ENCODE results near the gene OAF.

DNA sequence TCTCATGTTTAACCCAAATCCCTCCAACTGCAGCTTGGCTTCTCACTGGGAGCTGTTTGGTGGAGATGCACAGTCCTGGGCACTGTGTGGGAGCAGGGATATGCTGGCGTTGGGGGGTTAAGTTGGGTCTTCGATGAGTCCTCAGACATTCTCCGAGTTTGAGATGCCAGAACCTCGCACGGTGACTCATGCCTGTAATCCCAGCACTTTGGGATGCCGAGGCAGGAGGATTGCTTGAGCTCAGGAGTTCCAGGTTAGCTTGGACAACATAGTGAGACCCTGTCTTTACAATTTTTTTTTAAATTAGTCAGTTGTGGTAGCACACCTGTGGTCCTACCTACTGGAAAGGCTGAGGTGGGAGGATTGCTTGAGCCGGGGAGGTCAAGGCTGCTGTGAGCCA is 49.8 kb downstream of the OAF start:
- TF ChIP-seq SP1 (IDR thresholded peaks at IDR 0.05; ENCODE audit: low read depth) (no peak), EZH2phosphoT487 (IDR thresholded peaks at IDR 0.05; ENCODE audit: borderline replicate concordance) (no peak), POLR2A (IDR thresholded peaks at IDR 0.05; ENCODE audit: borderline replicate concordance, extremely low read depth, insufficient read depth, insufficient read length) (no peak), EGR1 (IDR thresholded peaks at IDR 0.05; ENCODE audit: low read depth) (no peak), ZNF274 (IDR thresholded peaks at IDR 0.05; ENCODE audit: low read depth, low read length) (no peak), CEBPB (IDR thresholded peaks at IDR 0.05; ENCODE audit: low read depth) (no peak), JUND (IDR thresholded peaks at IDR 0.05) (no peak), EZH2 (IDR thresholded peaks at IDR 0.05) (no peak), YY1 (IDR thresholded peaks at IDR 0.05; ENCODE audit: extremely low read depth, insufficient replicate concordance, low read depth, low read length) (no peak), POLR2AphosphoS5 (IDR thresholded peaks at IDR 0.05; ENCODE audit: low read depth, low read length) (no peak), SIN3A (IDR thresholded peaks at IDR 0.05; ENCODE audit: low read depth) (no peak)
- TF ChIP-seq, protein P1, sequence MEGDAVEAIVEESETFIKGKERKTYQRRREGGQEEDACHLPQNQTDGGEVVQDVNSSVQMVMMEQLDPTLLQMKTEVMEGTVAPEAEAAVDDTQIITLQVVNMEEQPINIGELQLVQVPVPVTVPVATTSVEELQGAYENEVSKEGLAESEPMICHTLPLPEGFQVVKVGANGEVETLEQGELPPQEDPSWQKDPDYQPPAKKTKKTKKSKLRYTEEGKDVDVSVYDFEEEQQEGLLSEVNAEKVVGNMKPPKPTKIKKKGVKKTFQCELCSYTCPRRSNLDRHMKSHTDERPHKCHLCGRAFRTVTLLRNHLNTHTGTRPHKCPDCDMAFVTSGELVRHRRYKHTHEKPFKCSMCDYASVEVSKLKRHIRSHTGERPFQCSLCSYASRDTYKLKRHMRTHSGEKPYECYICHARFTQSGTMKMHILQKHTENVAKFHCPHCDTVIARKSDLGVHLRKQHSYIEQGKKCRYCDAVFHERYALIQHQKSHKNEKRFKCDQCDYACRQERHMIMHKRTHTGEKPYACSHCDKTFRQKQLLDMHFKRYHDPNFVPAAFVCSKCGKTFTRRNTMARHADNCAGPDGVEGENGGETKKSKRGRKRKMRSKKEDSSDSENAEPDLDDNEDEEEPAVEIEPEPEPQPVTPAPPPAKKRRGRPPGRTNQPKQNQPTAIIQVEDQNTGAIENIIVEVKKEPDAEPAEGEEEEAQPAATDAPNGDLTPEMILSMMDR (IDR thresholded peaks at IDR 0.05 in 2 of 3, conservative IDR thresholded peaks at IDR 0.05 in 1 of 3; ENCODE audit: borderline replicate concordance in 1 of 3, insufficient read depth in 1 of 3, low read depth in 2 of 3, low read length in 2 of 3), result no peak
- TF ChIP-seq, protein P2, sequence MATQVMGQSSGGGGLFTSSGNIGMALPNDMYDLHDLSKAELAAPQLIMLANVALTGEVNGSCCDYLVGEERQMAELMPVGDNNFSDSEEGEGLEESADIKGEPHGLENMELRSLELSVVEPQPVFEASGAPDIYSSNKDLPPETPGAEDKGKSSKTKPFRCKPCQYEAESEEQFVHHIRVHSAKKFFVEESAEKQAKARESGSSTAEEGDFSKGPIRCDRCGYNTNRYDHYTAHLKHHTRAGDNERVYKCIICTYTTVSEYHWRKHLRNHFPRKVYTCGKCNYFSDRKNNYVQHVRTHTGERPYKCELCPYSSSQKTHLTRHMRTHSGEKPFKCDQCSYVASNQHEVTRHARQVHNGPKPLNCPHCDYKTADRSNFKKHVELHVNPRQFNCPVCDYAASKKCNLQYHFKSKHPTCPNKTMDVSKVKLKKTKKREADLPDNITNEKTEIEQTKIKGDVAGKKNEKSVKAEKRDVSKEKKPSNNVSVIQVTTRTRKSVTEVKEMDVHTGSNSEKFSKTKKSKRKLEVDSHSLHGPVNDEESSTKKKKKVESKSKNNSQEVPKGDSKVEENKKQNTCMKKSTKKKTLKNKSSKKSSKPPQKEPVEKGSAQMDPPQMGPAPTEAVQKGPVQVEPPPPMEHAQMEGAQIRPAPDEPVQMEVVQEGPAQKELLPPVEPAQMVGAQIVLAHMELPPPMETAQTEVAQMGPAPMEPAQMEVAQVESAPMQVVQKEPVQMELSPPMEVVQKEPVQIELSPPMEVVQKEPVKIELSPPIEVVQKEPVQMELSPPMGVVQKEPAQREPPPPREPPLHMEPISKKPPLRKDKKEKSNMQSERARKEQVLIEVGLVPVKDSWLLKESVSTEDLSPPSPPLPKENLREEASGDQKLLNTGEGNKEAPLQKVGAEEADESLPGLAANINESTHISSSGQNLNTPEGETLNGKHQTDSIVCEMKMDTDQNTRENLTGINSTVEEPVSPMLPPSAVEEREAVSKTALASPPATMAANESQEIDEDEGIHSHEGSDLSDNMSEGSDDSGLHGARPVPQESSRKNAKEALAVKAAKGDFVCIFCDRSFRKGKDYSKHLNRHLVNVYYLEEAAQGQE (IDR thresholded peaks at IDR 0.05; ENCODE audit: low read depth), result no peak
- TF ChIP-seq, protein P3, sequence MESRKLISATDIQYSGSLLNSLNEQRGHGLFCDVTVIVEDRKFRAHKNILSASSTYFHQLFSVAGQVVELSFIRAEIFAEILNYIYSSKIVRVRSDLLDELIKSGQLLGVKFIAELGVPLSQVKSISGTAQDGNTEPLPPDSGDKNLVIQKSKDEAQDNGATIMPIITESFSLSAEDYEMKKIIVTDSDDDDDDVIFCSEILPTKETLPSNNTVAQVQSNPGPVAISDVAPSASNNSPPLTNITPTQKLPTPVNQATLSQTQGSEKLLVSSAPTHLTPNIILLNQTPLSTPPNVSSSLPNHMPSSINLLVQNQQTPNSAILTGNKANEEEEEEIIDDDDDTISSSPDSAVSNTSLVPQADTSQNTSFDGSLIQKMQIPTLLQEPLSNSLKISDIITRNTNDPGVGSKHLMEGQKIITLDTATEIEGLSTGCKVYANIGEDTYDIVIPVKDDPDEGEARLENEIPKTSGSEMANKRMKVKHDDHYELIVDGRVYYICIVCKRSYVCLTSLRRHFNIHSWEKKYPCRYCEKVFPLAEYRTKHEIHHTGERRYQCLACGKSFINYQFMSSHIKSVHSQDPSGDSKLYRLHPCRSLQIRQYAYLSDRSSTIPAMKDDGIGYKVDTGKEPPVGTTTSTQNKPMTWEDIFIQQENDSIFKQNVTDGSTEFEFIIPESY (IDR thresholded peaks at IDR 0.05; ENCODE audit: extremely low read depth, insufficient replicate concordance, low read length), result no peak

Data from HCT116 (cell line).